ENCODE data around the gene CDADC1. TPM values are rescaled to one million over a fixed set of nuclear protein-coding genes. Genes with fewer than 3 reads are reported as not detected.

The CDADC1 gene
- total RNA-seq, 1 donor from 2014 or later: 12.5 TPM

DNA sequence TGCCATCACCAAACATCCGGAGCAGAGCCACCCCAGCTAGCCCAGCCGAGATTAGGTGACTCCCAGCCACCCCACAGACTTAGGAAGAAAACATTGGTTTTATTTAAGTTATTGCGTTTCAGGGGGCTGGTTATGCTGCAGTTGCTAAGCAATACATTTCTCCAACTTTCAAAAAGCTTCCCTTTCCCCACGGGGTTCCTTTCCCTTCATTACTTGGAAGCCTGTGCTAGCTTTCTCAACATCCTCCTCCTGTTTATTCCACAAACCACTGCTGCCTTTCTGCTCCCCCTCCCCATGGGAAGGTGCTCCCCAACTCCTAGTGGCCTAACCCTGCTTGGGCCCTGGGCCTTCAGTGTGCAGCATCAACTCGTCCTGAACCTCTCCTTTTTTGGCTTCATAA lies 52.6 kb downstream of the CDADC1 start:
- H3K4me1 Mint-ChIP-seq (ENCODE audit: unreplicated experiment): peaks cover 39% of the 10 kb centered on the region
- H3K4me3 Mint-ChIP-seq: no peak overlapping the region
- H3K9me3 Mint-ChIP-seq: no peaks in the 10 kb centered on the region
- H3K27ac Mint-ChIP-seq: no peak overlapping the region
- no peaks in the 10 kb centered on the region for H3K27me3 Mint-ChIP-seq
- no peak for DNase-seq (ENCODE audit: extremely low spot score, unreplicated experiment)
- peaks cover 5% of the 10 kb centered on the region for H3K36me3 Mint-ChIP-seq
- TF ChIP-seq, protein P1, sequence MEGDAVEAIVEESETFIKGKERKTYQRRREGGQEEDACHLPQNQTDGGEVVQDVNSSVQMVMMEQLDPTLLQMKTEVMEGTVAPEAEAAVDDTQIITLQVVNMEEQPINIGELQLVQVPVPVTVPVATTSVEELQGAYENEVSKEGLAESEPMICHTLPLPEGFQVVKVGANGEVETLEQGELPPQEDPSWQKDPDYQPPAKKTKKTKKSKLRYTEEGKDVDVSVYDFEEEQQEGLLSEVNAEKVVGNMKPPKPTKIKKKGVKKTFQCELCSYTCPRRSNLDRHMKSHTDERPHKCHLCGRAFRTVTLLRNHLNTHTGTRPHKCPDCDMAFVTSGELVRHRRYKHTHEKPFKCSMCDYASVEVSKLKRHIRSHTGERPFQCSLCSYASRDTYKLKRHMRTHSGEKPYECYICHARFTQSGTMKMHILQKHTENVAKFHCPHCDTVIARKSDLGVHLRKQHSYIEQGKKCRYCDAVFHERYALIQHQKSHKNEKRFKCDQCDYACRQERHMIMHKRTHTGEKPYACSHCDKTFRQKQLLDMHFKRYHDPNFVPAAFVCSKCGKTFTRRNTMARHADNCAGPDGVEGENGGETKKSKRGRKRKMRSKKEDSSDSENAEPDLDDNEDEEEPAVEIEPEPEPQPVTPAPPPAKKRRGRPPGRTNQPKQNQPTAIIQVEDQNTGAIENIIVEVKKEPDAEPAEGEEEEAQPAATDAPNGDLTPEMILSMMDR (conservative IDR thresholded peaks at IDR 0.05): no peak

DNA sequence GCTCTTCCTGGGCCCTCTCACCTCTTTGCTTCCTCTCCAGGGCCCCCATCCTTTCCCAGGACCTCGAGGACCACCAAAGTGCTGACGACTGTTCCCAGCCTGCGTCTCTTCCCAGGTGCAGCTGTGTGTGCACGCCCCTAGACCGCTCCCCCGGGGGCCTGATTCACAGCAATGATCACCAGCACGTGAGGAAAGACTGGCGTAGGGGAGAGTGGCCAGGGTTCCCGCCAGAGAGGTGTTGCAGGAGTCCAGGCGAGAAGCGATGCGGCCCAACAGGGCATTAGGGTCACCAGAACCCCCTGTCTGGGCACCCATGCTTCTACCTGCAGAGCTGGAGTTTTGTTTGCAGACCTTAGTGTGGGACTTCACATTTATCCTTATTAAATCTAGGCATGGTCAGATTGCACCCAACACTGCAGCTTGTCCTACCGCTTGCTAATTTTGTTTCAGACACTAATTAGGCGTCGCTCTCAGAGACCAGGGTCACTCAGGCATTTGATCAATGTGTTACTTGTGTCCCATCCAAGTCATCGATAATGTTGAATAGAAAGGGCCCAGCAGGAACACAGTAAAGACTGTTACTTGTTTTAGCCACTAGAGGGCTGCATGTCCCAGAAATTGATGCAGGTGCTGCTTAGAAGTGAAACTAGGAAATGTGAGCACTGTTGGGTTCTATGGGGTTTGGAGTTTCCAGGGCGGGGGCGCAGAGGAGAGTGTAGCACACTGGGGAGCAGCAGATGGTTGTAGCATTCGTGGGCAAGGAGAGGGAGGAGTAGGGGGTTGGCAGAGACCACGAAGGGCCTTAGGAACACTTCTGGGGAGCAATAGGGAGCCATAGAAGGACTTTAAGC lies 53.2 kb downstream of the CDADC1 start:
- DNase-seq (ENCODE audit: extremely low spot score, unreplicated experiment): no peak
- H3K9me3 Mint-ChIP-seq: no peaks in the 10 kb centered on the region
- H3K36me3 Mint-ChIP-seq: no peaks in the 10 kb centered on the region
- peak overlapping the region; percentile 40 for H3K27ac Mint-ChIP-seq
- peak overlapping the region; percentile 77 for H3K4me3 Mint-ChIP-seq
- TF ChIP-seq, protein P1 (conservative IDR thresholded peaks at IDR 0.05): peak; percentile 93
- H3K4me1 Mint-ChIP-seq (ENCODE audit: unreplicated experiment): peaks cover 46% of the 10 kb centered on the region
- no peaks in the 10 kb centered on the region for H3K27me3 Mint-ChIP-seq

DNA sequence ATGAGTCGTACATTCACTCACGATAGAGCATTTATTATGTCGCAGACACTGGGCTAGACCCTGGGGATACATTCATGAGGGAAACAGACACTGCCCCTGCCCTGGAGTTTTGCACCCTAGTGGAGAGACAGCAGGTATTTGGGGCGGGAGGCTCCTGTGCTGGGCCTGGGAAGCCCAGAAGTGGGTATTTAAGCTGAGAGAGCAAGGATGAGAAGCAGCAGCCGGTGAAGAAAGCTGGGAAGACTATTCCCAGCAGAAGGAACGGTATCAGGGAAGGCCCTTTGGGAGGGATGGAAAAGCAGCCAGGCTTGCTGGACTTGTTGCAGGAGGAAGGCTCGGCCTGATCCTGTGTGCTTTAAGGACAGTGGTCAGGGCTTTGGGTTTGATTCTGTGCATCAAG lies 54.5 kb downstream of the CDADC1 start:
- H3K9me3 Mint-ChIP-seq: no peaks in the 10 kb centered on the region
- TF ChIP-seq, protein P1 (conservative IDR thresholded peaks at IDR 0.05): no peak

DNA sequence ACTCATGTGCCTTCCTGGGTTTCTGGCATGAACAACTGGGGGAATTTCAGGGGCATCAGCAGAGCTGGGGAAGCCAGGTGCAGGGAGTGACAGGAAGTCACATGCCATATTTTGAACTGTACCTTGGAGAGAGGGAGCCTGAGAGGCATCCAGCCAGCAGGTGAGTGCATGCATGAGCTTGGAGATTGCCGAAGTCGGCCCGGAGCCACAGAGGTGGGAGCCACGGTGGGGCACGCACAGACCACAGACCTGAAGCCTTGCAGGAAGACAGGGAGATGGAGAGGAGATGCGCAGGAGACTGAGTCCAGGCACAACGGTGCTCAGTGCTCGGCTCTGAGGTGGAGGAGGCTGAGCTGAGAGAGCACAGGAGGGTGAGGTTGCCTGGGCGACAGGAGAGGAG lies 55.1 kb downstream of the CDADC1 start:
- Mint-ChIP-seq H3K9me3 (no peaks in the 10 kb centered on the region), H3K27ac (no peak overlapping the region), H3K4me3 (no peak overlapping the region), H3K36me3 (no peaks in the 10 kb centered on the region), H3K27me3 (no peaks in the 10 kb centered on the region), H3K4me1 (ENCODE audit: unreplicated experiment) (peaks cover 50% of the 10 kb centered on the region)
- DNase-seq (ENCODE audit: extremely low spot score, unreplicated experiment): no peak
- TF ChIP-seq, protein P1 (conservative IDR thresholded peaks at IDR 0.05): no peak

More for the DNA sequence above, 54.5 kb downstream of the CDADC1 start:
- Mint-ChIP-seq H3K4me3 (no peak overlapping the region), H3K27me3 (no peaks in the 10 kb centered on the region), H3K36me3 (no peaks in the 10 kb centered on the region), H3K4me1 (ENCODE audit: unreplicated experiment) (peaks cover 46% of the 10 kb centered on the region), H3K27ac (no peak overlapping the region)
- DNase-seq (ENCODE audit: extremely low spot score, unreplicated experiment): no peak

DNA sequence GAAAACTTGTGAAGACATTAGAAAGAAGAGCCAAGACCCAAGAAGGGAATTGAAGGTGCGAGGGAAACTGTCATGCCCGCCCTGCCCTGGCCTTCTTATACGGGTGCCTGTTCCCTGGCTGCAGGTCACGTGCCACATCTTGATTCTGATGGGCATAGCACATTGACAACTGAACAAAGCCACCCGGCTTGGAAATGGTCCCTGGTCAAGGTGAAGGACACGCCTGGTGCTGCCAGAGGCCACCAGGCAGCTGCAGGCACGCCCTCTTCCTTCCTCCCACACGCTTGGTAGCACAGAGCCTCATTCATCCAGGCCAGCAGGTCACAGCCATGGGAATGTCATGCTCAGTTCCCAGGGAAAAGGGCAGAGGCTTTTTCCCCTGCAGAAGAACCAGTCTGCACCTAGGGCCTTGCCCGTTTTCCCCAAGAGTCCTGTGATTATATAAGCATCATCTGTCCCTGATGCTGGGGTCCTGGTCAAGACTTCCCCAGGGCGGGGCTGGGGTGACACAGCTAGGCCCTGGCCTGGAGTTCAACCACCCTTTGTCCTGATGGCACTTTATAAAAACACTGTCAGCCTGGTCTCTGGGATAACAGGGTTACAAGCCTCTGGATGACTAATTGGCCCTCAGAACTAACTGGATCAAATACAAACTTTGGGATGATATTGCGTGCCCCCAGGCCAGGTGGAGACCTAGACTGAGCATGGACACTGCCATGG lies 56.0 kb downstream of the CDADC1 start:
- no peak for DNase-seq (ENCODE audit: extremely low spot score, unreplicated experiment)
- Mint-ChIP-seq H3K4me1 (ENCODE audit: unreplicated experiment) (peaks cover 58% of the 10 kb centered on the region), H3K9me3 (no peaks in the 10 kb centered on the region), H3K27me3 (no peaks in the 10 kb centered on the region), H3K4me3 (no peak overlapping the region), H3K27ac (no peak overlapping the region), H3K36me3 (no peaks in the 10 kb centered on the region)
- TF ChIP-seq, protein P1 (conservative IDR thresholded peaks at IDR 0.05): no peak

Data from type B pancreatic cell (in vitro differentiated cells).